NCI-H748 (cell line): Measurements from ENCODE around the gene CORIN.

Experiments used
- DNase-seq: peaks from one replicate; lab custom pipeline; 2025; ENCODE audit not compliant: unreplicated experiment; lab: John Stamatoyannopoulos, UW

The CORIN gene

DNA sequence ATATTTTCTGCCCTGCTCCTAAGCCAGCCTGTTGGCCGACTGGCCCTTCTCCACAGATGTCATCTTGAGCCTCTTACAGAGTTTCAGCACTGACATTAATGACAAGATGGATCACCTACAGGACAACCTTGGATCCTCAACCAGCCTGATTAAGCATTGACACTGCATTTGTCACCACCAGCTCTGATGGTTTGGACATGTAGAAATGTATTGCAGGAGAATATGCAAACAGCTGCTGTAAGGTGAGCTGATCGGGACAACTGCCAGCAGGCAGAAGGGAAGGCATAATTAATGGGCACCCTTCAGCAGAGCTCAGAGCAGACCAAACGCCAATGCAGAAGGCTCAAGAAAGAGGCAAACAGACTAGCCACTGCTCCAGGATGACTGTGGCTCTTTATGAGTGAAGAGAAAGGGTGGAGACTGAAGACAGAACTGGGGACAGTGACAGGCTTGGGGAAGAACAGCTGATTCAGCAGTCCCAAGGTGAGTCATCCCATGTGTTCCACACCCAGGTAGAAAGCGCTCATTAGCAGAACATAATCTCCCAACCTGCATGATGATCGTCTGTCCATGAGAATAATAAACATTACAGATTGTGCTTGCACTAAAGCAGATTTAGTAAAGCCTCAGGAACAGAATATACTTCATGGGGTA, 6.7 kb downstream of the CORIN start:
- peak; percentile 2 for DNase-seq

GRCh38 chr4:47830265-47831025, 7.4 kb downstream of the CORIN start:
- no peak for DNase-seq

GRCh38 chr4:47829438-47829837, 8.4 kb downstream of the CORIN start:
- no peak for DNase-seq

GRCh38 chr4:47827343-47828047, 10.4 kb downstream of the CORIN start:
- no peak for DNase-seq

GRCh38 chr4:47824840-47825239, 13.0 kb downstream of the CORIN start:
- peak; percentile 21 for DNase-seq

- DNase-seq = no peak
Measured at GRCh38 chr4:47819178-47819577, 18.7 kb downstream of the CORIN start.

GRCh38 chr4:47817275-47817674, 20.6 kb downstream of the CORIN start:
- no peak for DNase-seq

DNA sequence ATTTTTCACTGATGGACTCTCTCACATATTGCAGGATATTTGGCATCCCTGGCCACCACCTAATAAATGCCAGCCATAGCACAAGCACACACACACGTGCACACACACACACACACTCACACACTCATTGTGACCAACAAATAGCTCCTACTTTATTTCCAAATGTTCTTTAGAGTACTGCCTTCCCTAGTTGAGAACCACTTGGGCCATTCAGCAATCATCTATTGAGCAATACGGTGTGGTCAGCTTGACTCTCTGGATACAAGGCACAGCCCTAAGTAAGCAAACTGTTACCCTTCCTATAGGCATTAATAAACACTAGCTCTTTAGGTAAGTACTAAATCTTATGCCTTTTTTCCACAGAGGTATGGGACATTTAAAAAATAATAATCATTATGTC, 21.1 kb downstream of the CORIN start:
- DNase-seq = no peak

- no peak for DNase-seq
Measured at GRCh38 chr4:47814618-47815295, 23.1 kb downstream of the CORIN start.

DNA sequence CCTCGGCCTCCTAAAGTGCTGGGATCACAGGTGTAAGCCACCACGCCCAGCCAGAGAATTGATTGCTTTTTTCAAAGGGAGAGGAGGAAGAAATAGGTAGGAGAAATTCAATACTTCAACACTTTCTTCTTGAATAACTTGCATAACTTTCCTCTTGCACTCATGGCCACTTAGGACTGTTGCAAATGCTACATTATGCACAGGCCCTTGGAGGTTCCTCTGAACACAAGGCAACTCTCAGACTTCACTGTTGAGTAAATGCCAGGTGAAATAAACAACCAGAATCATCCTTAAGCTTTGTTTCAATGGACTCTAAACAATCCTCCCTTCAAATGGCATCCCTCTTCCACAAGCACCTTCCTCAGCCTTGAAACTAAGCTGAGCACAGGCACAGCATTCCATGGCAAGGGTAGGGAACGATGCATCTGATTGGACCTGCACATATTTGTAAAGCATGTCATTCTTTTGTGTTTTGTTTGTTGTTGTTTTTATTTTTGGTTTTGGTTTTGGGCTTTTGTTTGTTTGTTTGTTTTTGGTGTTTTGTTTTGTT, 28.1 kb downstream of the CORIN start:
- no peak for DNase-seq

DNA sequence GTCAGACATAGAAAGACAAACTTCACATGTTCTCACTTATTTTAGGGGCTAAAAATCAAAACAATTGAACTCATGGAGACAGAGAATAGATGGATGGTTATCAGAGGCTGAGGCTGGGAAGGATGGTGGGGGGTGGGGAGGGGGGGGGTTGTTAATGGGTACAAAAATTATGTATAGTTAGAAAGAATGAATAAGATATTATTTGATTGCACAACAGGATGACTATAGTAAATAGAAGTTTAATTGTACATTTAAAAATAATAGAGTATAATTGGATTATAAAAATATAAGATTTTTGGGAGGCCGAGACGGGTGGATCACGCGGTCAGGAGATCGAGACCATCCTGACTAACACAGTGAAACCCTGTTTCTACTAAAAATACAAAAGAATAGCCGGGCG, 33.3 kb downstream of the CORIN start:
- DNase-seq = no peak

DNA sequence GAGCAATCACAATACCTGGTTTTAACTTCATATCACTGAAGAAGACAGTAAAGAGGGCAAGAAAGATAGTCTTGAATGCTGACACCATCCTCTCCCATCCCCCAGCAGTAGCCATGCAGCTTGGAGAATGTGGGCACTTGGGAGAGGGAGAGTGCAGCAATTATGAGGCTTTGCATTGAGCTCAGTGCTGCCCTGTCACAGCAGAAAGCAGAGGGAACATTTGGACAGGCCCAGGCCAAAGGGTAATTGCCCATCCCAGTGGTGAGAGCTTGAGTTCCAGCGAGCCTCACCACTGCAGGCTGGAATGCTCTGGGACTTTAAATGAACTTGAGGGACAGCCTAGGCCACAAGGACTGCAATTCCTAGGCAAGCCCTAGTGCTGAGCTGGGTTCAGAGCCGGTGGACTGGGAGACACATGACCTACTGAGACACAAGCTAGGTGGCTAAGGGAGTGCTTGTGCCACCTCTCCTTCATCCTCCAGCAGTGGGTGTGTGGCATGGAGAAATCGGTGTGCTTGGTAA, 36.3 kb downstream of the CORIN start:
- DNase-seq = no peak

DNA sequence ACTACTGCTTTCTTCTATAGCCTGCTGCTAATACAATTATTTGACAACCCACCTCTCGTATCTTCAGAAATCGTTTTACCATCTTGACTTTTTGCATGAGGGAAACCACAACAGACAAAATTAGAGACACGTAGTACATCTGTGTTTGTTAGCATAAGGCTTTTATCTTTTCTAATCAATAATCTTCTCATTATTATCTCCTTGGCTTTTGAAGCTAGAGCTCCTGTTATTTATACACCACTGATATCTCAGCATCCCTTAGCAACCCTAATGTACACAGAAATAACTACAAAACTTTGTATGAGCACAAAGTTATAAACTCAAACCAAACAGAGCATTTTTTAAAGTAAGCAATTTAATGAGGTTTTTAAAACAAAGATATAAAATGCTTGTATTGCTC, 39.7 kb downstream of the CORIN start:
- DNase-seq = no peak

DNA sequence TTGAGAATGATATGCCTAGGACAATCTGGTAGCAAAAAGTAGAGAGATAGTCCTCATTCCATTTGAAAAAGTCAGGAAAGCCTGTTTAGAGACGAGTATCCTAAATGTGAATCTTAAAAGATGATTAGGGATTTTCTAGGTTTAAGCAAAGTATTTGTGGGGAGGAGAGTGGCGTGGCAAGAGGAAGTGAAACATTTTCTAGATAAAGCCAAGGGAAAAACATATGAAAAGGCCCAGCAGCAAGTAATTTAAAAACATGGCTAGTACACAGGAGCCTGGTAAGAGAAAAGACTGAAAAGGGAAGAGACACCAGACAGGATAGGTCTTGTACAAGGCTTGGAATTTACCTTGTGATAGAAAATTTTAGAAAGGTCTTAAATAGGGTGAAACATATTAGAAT, 45.9 kb downstream of the CORIN start:
- DNase-seq = no peak

DNA sequence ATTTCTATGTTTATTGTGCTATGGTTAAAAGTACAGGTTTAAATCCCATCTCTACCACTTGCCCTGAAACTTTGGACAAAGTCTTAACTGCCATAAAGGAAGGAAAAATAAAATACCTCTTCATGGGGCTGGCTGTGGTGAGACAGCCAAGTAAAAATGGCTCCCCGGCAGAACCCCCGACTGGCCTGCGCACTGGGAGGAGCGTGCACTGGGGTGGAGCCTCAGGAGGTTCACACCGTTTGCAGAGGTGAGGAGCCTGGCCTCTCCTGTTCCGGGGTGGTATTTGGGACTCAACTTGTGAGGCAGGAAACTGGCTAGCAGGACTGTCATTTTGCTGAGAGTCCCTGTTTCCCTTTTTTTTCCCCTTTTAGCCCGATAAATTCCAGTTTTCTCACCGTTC, 47.8 kb downstream of the CORIN start:
- DNase-seq = no peak

GRCh38 chr4:47788126-47788525, 49.7 kb downstream of the CORIN start:
- no peak for DNase-seq

GRCh38 chr4:47786958-47787370, 50.9 kb downstream of the CORIN start:
- DNase-seq = no peak

DNA sequence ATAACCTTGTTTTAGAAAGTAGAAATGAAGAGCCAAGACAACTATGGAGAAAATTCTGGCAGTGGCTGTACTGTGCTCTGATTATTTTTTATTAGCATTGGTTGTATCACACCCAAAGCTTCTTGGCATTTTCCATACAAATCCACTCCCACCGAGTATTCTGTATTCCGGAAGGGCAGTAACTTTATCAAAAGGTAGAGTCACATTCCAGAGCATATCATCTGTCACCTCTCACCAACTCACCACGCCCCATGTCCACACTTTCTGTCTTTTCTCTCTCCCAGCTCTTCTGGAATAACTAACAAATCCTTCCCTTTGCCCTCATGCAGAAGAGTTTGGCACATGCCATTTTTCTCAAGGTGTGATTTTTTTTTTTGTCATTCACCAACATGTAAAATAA, 52.7 kb downstream of the CORIN start:
- no peak for DNase-seq

DNA sequence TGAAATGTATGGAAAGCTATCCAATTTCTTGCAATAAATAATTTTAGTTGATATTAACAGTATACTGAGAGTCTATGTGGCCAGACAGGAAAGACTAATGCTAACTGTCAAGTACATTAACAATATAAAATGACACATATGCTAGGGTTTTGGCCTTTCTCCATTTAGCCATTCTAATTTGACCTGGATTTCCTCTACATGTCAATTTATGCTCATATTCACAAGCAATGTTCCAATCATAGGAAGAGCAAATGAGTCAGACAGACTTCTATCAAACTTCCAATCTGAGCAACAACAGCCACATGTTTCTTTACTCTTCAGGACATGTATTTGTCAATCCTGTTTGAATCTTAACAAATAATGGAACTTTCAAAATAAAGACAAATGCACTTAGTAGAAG, 53.6 kb downstream of the CORIN start:
- no peak for DNase-seq

GRCh38 chr4:47776353-47776752, 61.5 kb downstream of the CORIN start:
- no peak for DNase-seq

DNA sequence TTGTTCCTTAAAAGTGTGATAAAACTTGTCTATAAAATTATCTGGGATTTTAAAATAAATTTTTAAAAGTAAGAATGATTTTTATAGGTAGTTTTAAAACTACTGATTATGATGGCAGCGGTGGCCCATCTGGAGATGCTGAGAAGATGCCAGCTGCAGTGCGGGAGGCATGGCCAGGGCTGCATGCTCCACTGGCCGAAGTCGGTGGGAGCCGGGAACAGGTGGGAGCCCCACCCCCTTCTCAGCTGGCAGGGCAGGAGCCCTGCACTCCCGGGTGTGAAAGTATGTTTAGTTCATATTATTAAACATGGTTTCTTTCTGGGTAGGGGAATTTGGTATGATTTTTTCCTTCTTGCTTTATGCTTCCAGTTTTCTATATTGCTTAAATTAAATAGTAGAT, 63.8 kb downstream of the CORIN start:
- no peak for DNase-seq
